OCI-LY1 (cell line): ENCODE data around the gene SLC10A1.

Source experiments
- H2AFZ ChIP-seq: fragments of 200-600 bp; sonication (generic), shearing (Covaris generic); 2 replicates; pipeline ENCODE4 v1.6.0; 2014; ENCODE audit warnings: antibody characterized with exemption, mild to moderate bottlenecking, low read length
- H3F3A ChIP-seq: fragments of 200-600 bp; sonication (generic), shearing (Covaris generic); 2 replicates; pipeline ENCODE4 v1.6.0; 2014; ENCODE audit warnings: mild to moderate bottlenecking, antibody characterized with exemption, low read length, moderate library complexity; ENCODE audit not compliant: insufficient read depth
- H3K27ac ChIP-seq: fragments of 200-600 bp; sonication (generic); 2 replicates; pipeline ENCODE4 v1.5.1; 2014; ENCODE audit warnings: low read length, mixed run types, mild to moderate bottlenecking, low read depth; ENCODE audit not compliant: poor library complexity, severe bottlenecking
- H3K27me3 ChIP-seq: fragments of 200-600 bp; sonication (generic); 2 replicates; pipeline ENCODE4 v1.6.0; 2014; ENCODE audit warnings: antibody characterized with exemption, mild to moderate bottlenecking, low read length, moderate library complexity; ENCODE audit not compliant: insufficient read depth
- H3K36me3 ChIP-seq: fragments of 200-600 bp; sonication (generic); 2 replicates; pipeline ENCODE4 v1.6.1; 2014; ENCODE audit warnings: mild to moderate bottlenecking, antibody characterized with exemption, low read length, moderate library complexity, mixed read lengths; ENCODE audit not compliant: insufficient read depth
- H3K4me1 ChIP-seq: fragments of 200-600 bp; sonication (generic); 2 replicates; pipeline ENCODE4 v1.5.1; 2014; ENCODE audit warnings: mild to moderate bottlenecking, low read length, moderate library complexity; ENCODE audit not compliant: insufficient read depth, severe bottlenecking
- H3K4me2 ChIP-seq: fragments of 200-600 bp; sonication (generic), shearing (Covaris generic); 2 replicates; pipeline ENCODE4 v1.6.1; 2014; ENCODE audit warnings: low read length
- H3K4me3 ChIP-seq: fragments of 200-600 bp; sonication (generic); 2 replicates; pipeline ENCODE4 v1.5.1; 2014; ENCODE audit warnings: low read length, low read depth, mild to moderate bottlenecking, mixed read lengths; ENCODE audit not compliant: poor library complexity, severe bottlenecking
- H3K79me2 ChIP-seq: fragments of 200-600 bp; shearing (Covaris generic); 2 replicates; pipeline ENCODE4 v1.6.1; 2016; ENCODE audit warnings: mixed run types, low read length, mixed read lengths; ENCODE audit not compliant: insufficient read depth
- H3K9ac ChIP-seq: fragments of 200-600 bp; sonication (generic), shearing (Covaris generic); 2 replicates; pipeline ENCODE4 v1.6.1; 2014; ENCODE audit warnings: mild to moderate bottlenecking, low read length, mixed read lengths
- H3K9me2 ChIP-seq: fragments of 200-600 bp; sonication (generic), shearing (Covaris generic); 2 replicates; pipeline ENCODE4 v1.6.1; 2014; ENCODE audit warnings: low read depth, mild to moderate bottlenecking, low read length, mixed read lengths
- H3K9me3 ChIP-seq: fragments of 200-600 bp; shearing (Covaris generic); 2 replicates; pipeline ENCODE4 v1.6.1; 2014; ENCODE audit warnings: low read length, mixed read lengths
- H4K20me1 ChIP-seq: fragments of 200-600 bp; sonication (generic), shearing (Covaris generic); 2 replicates; pipeline ENCODE4 v1.6.0; 2016; ENCODE audit warnings: mild to moderate bottlenecking, low read length; ENCODE audit not compliant: insufficient read depth
- CTCF ChIP-seq: fragments of 200-600 bp; sonication (generic), shearing (Covaris generic); IDR thresholded peaks from 2 replicates; pipeline ENCODE4 v1.5.1; 2017; ENCODE audit warnings: mild to moderate bottlenecking, antibody characterized with exemption, low read length, moderate library complexity, mixed read lengths
- EZH2 ChIP-seq: fragments of 200-600 bp; sonication (generic), shearing (Covaris generic); IDR thresholded peaks from 2 replicates; pipeline ENCODE4 v1.8.0; 2017; ENCODE audit warnings: borderline replicate concordance, mixed run types, mild to moderate bottlenecking, antibody characterized with exemption, low read length, moderate library complexity, mixed read lengths

Gene SLC10A1

GRCh38 chr14:69786603-69787002, 10.4 kb downstream of the SLC10A1 start:
- no peaks in the 10 kb centered on the region for H3F3A ChIP-seq
- H3K9me3 ChIP-seq: no peaks in the 10 kb centered on the region
- no peak overlapping the region for H2AFZ ChIP-seq
- no peaks in the 10 kb centered on the region for H3K36me3 ChIP-seq
- H3K9ac ChIP-seq: no peak overlapping the region
- no peaks in the 10 kb centered on the region for H3K9me2 ChIP-seq
- TF ChIP-seq CTCF: no peak
- TF ChIP-seq EZH2: no peak
- no peaks in the 10 kb centered on the region for H3K27me3 ChIP-seq
- H3K4me1 ChIP-seq: no peaks in the 10 kb centered on the region
- H3K27ac ChIP-seq: no peak overlapping the region
- no peaks in the 10 kb centered on the region for H3K79me2 ChIP-seq
- H4K20me1 ChIP-seq: no peaks in the 10 kb centered on the region
- H3K4me2 ChIP-seq: no peak overlapping the region
- no peak overlapping the region for H3K4me3 ChIP-seq

GRCh38 chr14:69784942-69785341, 12.1 kb downstream of the SLC10A1 start:
- Histone ChIP-seq H3K36me3 (peaks cover 12% of the 10 kb centered on the region; the same call in 1 of the 2 replicates), H4K20me1 (no peaks in the 10 kb centered on the region), H3K79me2 (no peaks in the 10 kb centered on the region), H3F3A (no peaks in the 10 kb centered on the region), H3K27me3 (no peaks in the 10 kb centered on the region), H3K27ac (no peak overlapping the region), H3K9ac (no peak overlapping the region), H3K9me2 (no peaks in the 10 kb centered on the region), H3K4me1 (no peaks in the 10 kb centered on the region), H3K9me3 (no peaks in the 10 kb centered on the region), H2AFZ (no peak overlapping the region), H3K4me2 (no peak overlapping the region), H3K4me3 (no peak overlapping the region)
- TF ChIP-seq CTCF: no peak
- no peak for TF ChIP-seq EZH2

- TF ChIP-seq CTCF (no peak), EZH2 (no peak)
These were observed 16.1 kb downstream of the SLC10A1 start for GRCh38 chr14:69780952-69781351.

More at GRCh38 chr14:69780952-69781351, 16.1 kb downstream of the SLC10A1 start:
- Histone ChIP-seq H3K4me3 (no peak overlapping the region), H3K79me2 (no peaks in the 10 kb centered on the region), H3K36me3 (peaks cover 51% of the 10 kb centered on the region), H3K4me1 (no peaks in the 10 kb centered on the region), H3K27ac (no peak overlapping the region), H3K27me3 (no peaks in the 10 kb centered on the region), H3K9me2 (no peaks in the 10 kb centered on the region), H3F3A (no peaks in the 10 kb centered on the region), H2AFZ (no peak overlapping the region), H3K4me2 (no peak overlapping the region), H4K20me1 (0 out of 2 replicates have a peak, but pooled peaks cover 2% of the 10 kb centered on the region), H3K9me3 (no peaks in the 10 kb centered on the region), H3K9ac (no peak overlapping the region)
